NCI-H146 treated with DMSO at 0.1 percent for 48 hours (cell line): ENCODE measurements around the gene PPP2R5E.

Experiments used
- DNase-seq: peaks from one replicate; lab custom pipeline; 2025; ENCODE audit not compliant: unreplicated experiment; lab: John Stamatoyannopoulos, UW

Gene PPP2R5E

GRCh38 chr14:63472986-63473788, 70.0 kb downstream of the PPP2R5E start:
- DNase-seq: no peak

- DNase-seq: no peak
Measured at GRCh38 chr14:63470962-63471793, 72.0 kb downstream of the PPP2R5E start.

- no peak for DNase-seq
Measured at GRCh38 chr14:63468294-63468693, 74.9 kb downstream of the PPP2R5E start.

GRCh38 chr14:63467440-63468072, 75.6 kb downstream of the PPP2R5E start:
- no peak for DNase-seq

GRCh38 chr14:63465347-63465746, 77.8 kb downstream of the PPP2R5E start:
- DNase-seq: no peak

GRCh38 chr14:63460680-63461369, 82.4 kb downstream of the PPP2R5E start:
- DNase-seq: no peak

- DNase-seq: no peak
Measured at GRCh38 chr14:63459738-63460137, 83.4 kb downstream of the PPP2R5E start.

- no peak for DNase-seq
Measured at GRCh38 chr14:63457498-63457897, 85.7 kb downstream of the PPP2R5E start.

- DNase-seq: no peak
Measured at GRCh38 chr14:63454863-63455622, 88.1 kb downstream of the PPP2R5E start.

GRCh38 chr14:63454436-63454835, 88.7 kb downstream of the PPP2R5E start:
- DNase-seq: no peak

GRCh38 chr14:63453443-63453936, 89.7 kb downstream of the PPP2R5E start:
- DNase-seq: no peak

- DNase-seq: no peak
Measured at GRCh38 chr14:63452796-63453195, 90.4 kb downstream of the PPP2R5E start.

- no peak for DNase-seq
Measured at GRCh38 chr14:63448841-63449240, 94.3 kb downstream of the PPP2R5E start.

- no peak for DNase-seq
Measured at GRCh38 chr14:63444588-63444987, 98.6 kb downstream of the PPP2R5E start.

GRCh38 chr14:63443988-63444387, 99.2 kb downstream of the PPP2R5E start:
- DNase-seq: no peak

- DNase-seq: no peak
Measured at GRCh38 chr14:63443361-63443760, 99.8 kb downstream of the PPP2R5E start.

GRCh38 chr14:63438065-63438757, 105.0 kb downstream of the PPP2R5E start:
- peak; percentile 19 for DNase-seq

- DNase-seq: no peak
Measured at GRCh38 chr14:63436286-63437098, 106.7 kb downstream of the PPP2R5E start.

GRCh38 chr14:63435838-63436237, 107.3 kb downstream of the PPP2R5E start:
- DNase-seq: no peak
